Trophoblast cell (in vitro differentiated cells and primary cell): ENCODE results near the gene KIFBP.
A peak's percentile ranks its signal among the peaks of the same experiment; 100 is the strongest.
"Not testable (repeated sequence)": the region's sequence is repeated elsewhere in the genome, so short reads cannot be mapped to it uniquely, and the experiment has no call there.

Source experiments
- DNase-seq, 2 donors: peaks; one replicate each; pipeline ENCODE4 v3.0.0-alpha.2; 2016
- H2AFZ ChIP-seq: 2 replicates; pipeline ENCODE4 v1.6.1; 2013; ENCODE audit warnings: low read length, moderate library complexity, mild to moderate bottlenecking; ENCODE audit not compliant: insufficient read depth, poor library complexity
- H2AK5ac ChIP-seq: 2 replicates; pipeline ENCODE4 v1.6.1; 2013; ENCODE audit warnings: mild to moderate bottlenecking, low read length
- H2BK120ac ChIP-seq: 2 replicates; pipeline ENCODE4 v1.6.1; 2013; ENCODE audit warnings: low read length, mild to moderate bottlenecking, moderate library complexity; ENCODE audit not compliant: insufficient read depth, poor library complexity
- H2BK12ac ChIP-seq: 2 replicates; pipeline ENCODE4 v1.6.1; 2013; ENCODE audit warnings: mild to moderate bottlenecking, low read length, moderate library complexity
- H2BK5ac ChIP-seq: 2 replicates; pipeline ENCODE4 v1.6.1; 2013; ENCODE audit warnings: low read length, low read depth, moderate library complexity, mild to moderate bottlenecking; ENCODE audit not compliant: poor library complexity
- H3K14ac ChIP-seq: 2 replicates; pipeline ENCODE4 v1.6.1; 2013; ENCODE audit warnings: mild to moderate bottlenecking, low read length
- H3K18ac ChIP-seq: 2 replicates; pipeline ENCODE4 v1.6.1; 2013; ENCODE audit warnings: mild to moderate bottlenecking, low read length
- H3K23ac ChIP-seq: 2 replicates; pipeline ENCODE4 v1.6.1; 2013; ENCODE audit warnings: low read length
- H3K27ac ChIP-seq: 2 replicates; pipeline ENCODE4 v1.5.1; 2013; ENCODE audit warnings: low read depth, mild to moderate bottlenecking, inconsistent platforms, low read length, moderate library complexity
- H3K27me3 ChIP-seq: 2 replicates; pipeline ENCODE4 v1.6.1; 2013; ENCODE audit warnings: inconsistent platforms, mild to moderate bottlenecking, low read length, moderate library complexity; ENCODE audit not compliant: insufficient read depth
- H3K36me3 ChIP-seq, 2 experiments: 1 replicate in 1 of 2; 2 replicates in 1 of 2; pipeline ENCODE4 v1.6.1; 2013; ENCODE audit warnings: low read length in 2 of 2, mild to moderate bottlenecking in 2 of 2, moderate library complexity in 1 of 2; ENCODE audit not compliant: insufficient read depth in 2 of 2, control insufficient read depth in 1 of 2
- H3K4ac ChIP-seq: 2 replicates; pipeline ENCODE4 v1.6.1; 2013; ENCODE audit warnings: low read depth, mild to moderate bottlenecking, low read length, moderate library complexity
- H3K4me1 ChIP-seq, 2 experiments: 1 replicate in 1 of 2; 2 replicates in 1 of 2; pipeline ENCODE4 v1.6.1; 2013; ENCODE audit warnings: low read length in 2 of 2, mild to moderate bottlenecking in 2 of 2, moderate library complexity in 1 of 2; ENCODE audit not compliant: insufficient read depth in 2 of 2, control insufficient read depth in 1 of 2
- H3K4me2 ChIP-seq: 2 replicates; pipeline ENCODE4 v1.6.1; 2013; ENCODE audit warnings: inconsistent platforms, mild to moderate bottlenecking, low read length, moderate library complexity
- H3K4me3 ChIP-seq: 2 replicates; pipeline ENCODE4 v1.5.1; 2013; ENCODE audit warnings: mild to moderate bottlenecking, low read depth, low read length, inconsistent platforms
- H3K79me1 ChIP-seq: one replicate; pipeline ENCODE4 v1.6.1; 2013; ENCODE audit warnings: low read length
- H3K79me2 ChIP-seq: 2 replicates; pipeline ENCODE4 v1.6.1; 2013; ENCODE audit warnings: low read length, mild to moderate bottlenecking; ENCODE audit not compliant: control insufficient read depth, insufficient read depth, poor library complexity
- H3K9ac ChIP-seq: 2 replicates; pipeline ENCODE4 v1.6.1; 2013; ENCODE audit warnings: mild to moderate bottlenecking, low read length
- H3K9me3 ChIP-seq: 2 replicates; pipeline ENCODE4 v1.6.1; 2013; ENCODE audit warnings: low read depth, mild to moderate bottlenecking, control low read depth, inconsistent platforms, low read length; ENCODE audit not compliant: insufficient read depth
- H4K12ac ChIP-seq: 2 replicates; pipeline ENCODE4 v1.6.1; 2013; ENCODE audit warnings: low read depth, mild to moderate bottlenecking, low read length, moderate library complexity
- H4K8ac ChIP-seq: 2 replicates; pipeline ENCODE4 v1.6.1; 2013; ENCODE audit warnings: low read depth, mild to moderate bottlenecking, low read length, moderate library complexity
- H4K91ac ChIP-seq: one replicate; pipeline ENCODE4 v1.6.1; 2013; ENCODE audit warnings: low read depth, mild to moderate bottlenecking, low read length, moderate library complexity
- WGBS: extraction: QIAGEN DNeasy Blood & Tissue Kit; methylation state at CpG from one replicate; pipeline ENCODE4 v1.1.7; 2013; ENCODE audit warnings: missing lambda C conversion rate; ENCODE audit not compliant: insufficient read length, insufficient coverage; ENCODE audit errors: extremely low coverage; 5-methylcytosine and 5-hydroxymethylcytosine counted together

The KIFBP gene

GRCh38 chr10:69010151-69010640, 21.6 kb downstream of the KIFBP start:
- no CpG with 5 or more reads among the region's 1 CpG for WGBS

DNA sequence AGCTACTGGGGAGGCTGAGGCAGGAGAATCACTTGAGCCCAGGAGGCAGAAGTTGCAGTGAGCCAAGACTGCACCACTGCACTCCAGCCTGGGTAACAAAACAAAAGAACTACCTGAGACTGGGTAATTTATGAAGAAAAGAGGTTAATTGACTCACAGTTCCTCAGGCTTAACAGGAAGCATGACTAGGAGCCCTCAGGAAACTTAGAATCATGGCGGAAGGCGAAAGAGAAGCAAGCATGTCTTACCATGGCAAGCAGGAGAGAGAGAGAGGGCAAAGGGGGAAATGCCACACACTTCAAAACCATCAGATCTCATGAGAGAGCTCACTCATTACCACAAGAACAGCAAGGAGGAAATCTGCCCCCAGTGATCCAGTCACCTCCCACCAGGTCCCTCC, 24.2 kb downstream of the KIFBP start:
- not testable (repeated sequence) for H2AFZ ChIP-seq, H2BK5ac ChIP-seq, H3K9ac ChIP-seq, H3K4me3 ChIP-seq, H4K8ac ChIP-seq, H2BK120ac ChIP-seq, H3K4me1 ChIP-seq, H3K27me3 ChIP-seq, H3K79me1 ChIP-seq, DNase-seq, H3K27ac ChIP-seq, H3K9me3 ChIP-seq, H3K18ac ChIP-seq, H3K14ac ChIP-seq, H2AK5ac ChIP-seq, H3K79me2 ChIP-seq, H4K12ac ChIP-seq, H4K91ac ChIP-seq, H2BK12ac ChIP-seq, H3K23ac ChIP-seq, H3K4ac ChIP-seq, H3K4me2 ChIP-seq
- H3K36me3 ChIP-seq = peaks cover 12 to 13% of the 10 kb centered on the region in 2 experiments
- WGBS = no CpG with 5 or more reads among the region's 2 CpGs

More at GRCh38 chr10:69010151-69010640, 21.6 kb downstream of the KIFBP start:
- Histone ChIP-seq H3K79me2 (no peaks in the 10 kb centered on the region), H4K8ac (no peak overlapping the region), H3K23ac (no peak overlapping the region), H3K18ac (no peak overlapping the region), H2AK5ac (no peak overlapping the region), H4K91ac (no peak overlapping the region), H2BK120ac (no peak overlapping the region), H3K79me1 (no peaks in the 10 kb centered on the region), H3K4me1 (no peaks in the 10 kb centered on the region), H4K12ac (no peak overlapping the region), H3K9ac (no peak overlapping the region), H3K4me2 (no peak overlapping the region), H3K27me3 (no peaks in the 10 kb centered on the region), H3K4me3 (no peak overlapping the region), H2BK12ac (no peak overlapping the region), H2BK5ac (no peak overlapping the region), H3K4ac (no peak overlapping the region), H3K27ac (no peak overlapping the region), H3K36me3 (peaks cover 10 to 13% of the 10 kb centered on the region in 2 experiments), H3K14ac (no peak overlapping the region), H3K9me3 (no peaks in the 10 kb centered on the region), H2AFZ (no peak overlapping the region)
- DNase-seq = peak; percentile 29 to 94

- H3K9ac ChIP-seq = no peak overlapping the region
- peaks cover 11 to 13% of the 10 kb centered on the region in 2 experiments for H3K36me3 ChIP-seq
- DNase-seq = no peak
- H4K91ac ChIP-seq = no peak overlapping the region
- H2BK5ac ChIP-seq = no peak overlapping the region
- H2AFZ ChIP-seq = no peak overlapping the region
- H2BK120ac ChIP-seq = no peak overlapping the region
- no peak overlapping the region for H3K4ac ChIP-seq
- no peaks in the 10 kb centered on the region for H3K4me1 ChIP-seq
- no CpG with 5 or more reads among the region's 1 CpG for WGBS
- no peak overlapping the region for H2AK5ac ChIP-seq
- H3K9me3 ChIP-seq = no peaks in the 10 kb centered on the region
- no peaks in the 10 kb centered on the region for H3K79me1 ChIP-seq
- no peak overlapping the region for H3K4me2 ChIP-seq
- H3K4me3 ChIP-seq = no peak overlapping the region
- H3K18ac ChIP-seq = no peak overlapping the region
- no peaks in the 10 kb centered on the region for H3K27me3 ChIP-seq
- H4K8ac ChIP-seq = no peak overlapping the region
- H3K23ac ChIP-seq = no peak overlapping the region
- no peak overlapping the region for H2BK12ac ChIP-seq
- H3K79me2 ChIP-seq = no peaks in the 10 kb centered on the region
- no peak overlapping the region for H3K27ac ChIP-seq
- H4K12ac ChIP-seq = no peak overlapping the region
- no peak overlapping the region for H3K14ac ChIP-seq
These were observed 25.6 kb downstream of the KIFBP start for GRCh38 chr10:69014171-69014570.

DNA sequence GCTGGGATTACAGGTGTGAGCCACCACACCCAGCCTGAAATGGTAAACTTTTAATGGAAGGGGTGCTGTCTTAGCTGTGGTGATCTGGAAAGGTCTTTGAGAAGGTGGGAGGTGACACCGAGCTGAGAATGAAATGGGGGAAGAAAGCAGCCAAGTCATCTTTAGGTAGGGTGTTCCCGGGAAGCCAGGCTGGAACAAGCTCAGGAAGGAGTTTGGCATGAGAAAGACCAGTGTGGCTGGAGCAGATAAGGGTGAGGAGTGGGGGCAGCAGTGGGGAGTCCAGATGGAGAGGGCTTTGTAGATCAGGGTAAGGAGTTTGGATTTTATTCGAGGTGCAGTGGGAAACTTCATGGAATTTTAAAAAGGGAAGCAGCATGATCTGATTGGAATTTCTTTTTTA, 30.0 kb downstream of the KIFBP start:
- no peak overlapping the region for H3K4ac ChIP-seq
- no peak overlapping the region for H3K23ac ChIP-seq
- DNase-seq = no peak
- H4K12ac ChIP-seq = no peak overlapping the region
- H3K14ac ChIP-seq = no peak overlapping the region
- peaks cover 5% of the 10 kb centered on the region in 2 experiments for H3K36me3 ChIP-seq
- H2BK120ac ChIP-seq = no peak overlapping the region
- no peak overlapping the region for H3K4me3 ChIP-seq
- WGBS = no CpG with 5 or more reads among the region's 3 CpGs
- H3K79me2 ChIP-seq = no peaks in the 10 kb centered on the region
- H3K79me1 ChIP-seq = no peaks in the 10 kb centered on the region
- H2AFZ ChIP-seq = no peak overlapping the region
- H3K27ac ChIP-seq = no peak overlapping the region
- H3K9me3 ChIP-seq = peaks cover 3% of the 10 kb centered on the region
- H2AK5ac ChIP-seq = no peak overlapping the region
- no peak overlapping the region for H4K91ac ChIP-seq
- peak overlapping the region; percentile 17 for H2BK5ac ChIP-seq
- no peaks in the 10 kb centered on the region for H3K27me3 ChIP-seq
- H2BK12ac ChIP-seq = no peak overlapping the region
- no peak overlapping the region for H4K8ac ChIP-seq
- H3K18ac ChIP-seq = no peak overlapping the region
- H3K4me2 ChIP-seq = no peak overlapping the region
- no peaks in the 10 kb centered on the region for H3K4me1 ChIP-seq
- no peak overlapping the region for H3K9ac ChIP-seq
